HuH-7.5 (cell line): ENCODE measurements around the gene PIP4K2C.
"Not testable (repeated sequence)": the region's sequence is repeated elsewhere in the genome, so short reads cannot be mapped to it uniquely, and the experiment has no call there.

Experiments
- DNase-seq: peaks from one replicate; pipeline ENCODE4 v3.0.0; 2011; ENCODE audit warnings: low spot score

The PIP4K2C gene

DNA sequence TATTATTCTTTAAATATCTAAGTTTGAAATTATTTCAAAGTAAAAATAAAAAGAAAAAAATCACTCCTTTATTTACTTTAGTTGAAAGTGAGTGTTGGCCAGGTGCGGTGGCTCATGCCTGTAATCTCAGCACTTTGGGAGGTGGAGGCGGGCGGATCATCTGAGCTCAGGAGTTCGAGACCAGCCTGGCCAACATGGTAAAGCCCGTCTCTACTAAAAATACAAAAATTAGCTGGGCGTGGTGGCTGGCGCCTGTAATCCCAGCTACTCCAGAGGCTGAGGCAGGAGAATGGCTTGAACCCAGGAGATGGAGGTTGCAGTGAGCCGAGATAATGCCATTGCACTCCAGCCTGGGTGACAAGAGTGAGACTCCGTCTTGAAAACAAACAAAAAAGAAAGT, 45.7 kb downstream of the PIP4K2C start:
- not testable (repeated sequence) for DNase-seq

DNA sequence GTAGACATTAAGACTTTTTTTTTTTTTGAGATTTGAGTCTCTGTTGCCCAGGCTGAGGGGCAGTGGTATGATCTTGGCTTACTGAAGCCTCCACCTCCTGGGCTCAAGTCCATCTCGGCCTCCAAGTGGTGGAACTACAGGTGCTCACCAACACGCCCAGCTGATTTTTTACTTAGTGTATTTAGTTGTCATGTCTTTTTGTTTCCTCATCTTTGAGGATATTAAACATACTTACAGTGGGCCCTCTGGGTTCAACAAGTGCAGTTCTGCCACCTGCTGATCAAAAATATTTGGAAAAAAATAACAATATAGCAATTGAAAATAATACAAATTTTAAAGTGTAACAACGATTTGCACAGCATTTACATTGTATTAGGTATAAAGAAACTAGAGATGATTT, 46.4 kb downstream of the PIP4K2C start:
- DNase-seq: no peak

DNA sequence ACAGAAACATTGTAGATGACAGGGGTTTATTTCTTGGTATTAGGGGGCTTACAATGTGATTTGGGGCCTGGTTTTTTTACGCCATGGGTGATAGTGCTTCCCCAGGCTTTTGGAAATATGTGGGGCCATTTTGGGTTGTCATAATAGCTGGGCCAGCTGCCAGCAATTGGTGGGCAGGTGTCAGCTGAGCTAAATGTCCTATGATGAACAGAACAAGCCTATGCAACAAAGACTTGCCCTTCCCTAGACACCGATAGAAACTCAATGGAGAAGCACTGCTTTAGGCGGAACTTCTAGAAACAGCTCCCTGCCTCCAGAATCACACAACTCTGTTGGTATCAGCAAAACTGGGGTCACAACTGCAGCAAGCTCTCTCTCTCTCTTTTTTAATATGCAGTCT, 47.1 kb downstream of the PIP4K2C start:
- DNase-seq: no peak

DNA sequence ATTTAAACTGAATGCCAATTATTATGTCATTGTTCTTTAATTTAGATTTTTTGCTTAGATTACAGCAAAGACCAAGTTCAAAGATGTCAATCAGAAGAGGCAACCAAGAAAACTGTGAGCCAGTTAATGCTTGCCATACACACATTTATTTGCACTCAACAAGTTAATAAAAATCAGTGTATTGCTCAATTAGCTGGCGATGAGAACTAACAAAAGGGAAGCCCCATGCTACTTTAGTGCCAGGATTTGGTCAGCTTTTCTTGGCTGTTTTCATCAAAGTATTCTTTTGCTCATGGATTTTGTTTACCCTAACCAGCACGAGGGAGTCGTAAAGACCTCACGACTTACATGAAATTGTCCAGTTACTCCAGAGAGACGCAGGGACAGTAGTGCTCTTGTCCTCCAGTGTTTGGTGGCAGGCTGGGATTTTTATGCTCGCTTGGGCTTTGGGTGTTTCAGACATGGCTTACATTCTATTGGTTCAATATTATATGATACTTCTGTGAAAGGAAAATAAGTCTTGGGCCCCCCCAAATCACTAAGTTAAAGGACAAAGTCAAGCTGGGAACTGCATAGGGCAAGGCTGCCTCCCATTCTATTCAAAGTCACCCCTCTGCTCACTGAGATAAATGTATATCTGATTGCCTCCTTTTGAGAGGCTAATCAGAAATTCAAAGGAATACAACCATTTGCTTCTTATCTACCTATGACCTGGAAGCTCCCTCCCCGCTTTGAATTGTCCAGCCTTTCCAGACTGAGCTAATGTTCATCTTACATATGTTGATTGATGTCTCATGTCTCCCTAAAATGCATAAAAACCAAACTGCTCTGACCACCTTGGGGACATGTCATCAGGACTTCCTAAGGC, 49.4 kb downstream of the PIP4K2C start:
- no peak for DNase-seq

- no peak for DNase-seq
Observed at GRCh38 chr12:57641699-57642442, 50.9 kb downstream of the PIP4K2C start.

GRCh38 chr12:57645990-57646658, 55.1 kb downstream of the PIP4K2C start:
- DNase-seq: not testable (repeated sequence)

- not testable (repeated sequence) for DNase-seq
Observed at GRCh38 chr12:57646659-57647049, 55.7 kb downstream of the PIP4K2C start.
